NCI-H748 (cell line): ENCODE measurements around the gene ACTR6.
A peak's percentile ranks its signal among the peaks of the same experiment; 100 is the strongest.
"Not testable (repeated sequence)": the region's sequence is repeated elsewhere in the genome, so short reads cannot be mapped to it uniquely, and the experiment has no call there.

Experiments
- DNase-seq: peaks from one replicate; lab custom pipeline; 2025; ENCODE audit not compliant: unreplicated experiment; lab: John Stamatoyannopoulos, UW

The ACTR6 gene

GRCh38 chr12:100200463-100201181 is at the start of gene ACTR6:
Gene ACTR6, plus strand, starts transcription at chr12:100200815. Its CDS starts 37 bp downstream, at chr12:100200852.
- DNase-seq, result peak; percentile 96

- DNase-seq, result peak; percentile 7
Measured at GRCh38 chr12:100151769-100152168, 48.8 kb upstream of the ACTR6 start.

- no peak for DNase-seq
Measured at GRCh38 chr12:100153131-100153530, 47.5 kb upstream of the ACTR6 start.

GRCh38 chr12:100154474-100155247 is 46.0 kb upstream of the ACTR6 start:
- peak; percentile 71 for DNase-seq

GRCh38 chr12:100156731-100157426 is 43.7 kb upstream of the ACTR6 start:
- DNase-seq, result no peak

GRCh38 chr12:100157427-100157821 is 43.2 kb upstream of the ACTR6 start:
- no peak for DNase-seq

- DNase-seq, result no peak
Measured at GRCh38 chr12:100158535-100158934, 42.1 kb upstream of the ACTR6 start.

- DNase-seq, result peak; percentile 41
Measured at GRCh38 chr12:100159391-100160104, 41.1 kb upstream of the ACTR6 start.

- peak; percentile 88 for DNase-seq
Measured at GRCh38 chr12:100163416-100164152, 37.0 kb upstream of the ACTR6 start.

GRCh38 chr12:100164153-100164704 is 36.4 kb upstream of the ACTR6 start:
- DNase-seq, result no peak

- DNase-seq, result no peak
Measured at GRCh38 chr12:100165356-100165755, 35.3 kb upstream of the ACTR6 start.

- DNase-seq, result no peak
Measured at GRCh38 chr12:100166232-100166631, 34.4 kb upstream of the ACTR6 start.

- no peak for DNase-seq
Measured at GRCh38 chr12:100168562-100168961, 32.1 kb upstream of the ACTR6 start.

- DNase-seq, result no peak
Measured at GRCh38 chr12:100169345-100169744, 31.3 kb upstream of the ACTR6 start.

GRCh38 chr12:100170313-100170858 is 30.2 kb upstream of the ACTR6 start:
- no peak for DNase-seq

GRCh38 chr12:100171248-100171647 is 29.4 kb upstream of the ACTR6 start:
- no peak for DNase-seq

GRCh38 chr12:100173111-100173510 is 27.5 kb upstream of the ACTR6 start:
- no peak for DNase-seq

- no peak for DNase-seq
Measured at GRCh38 chr12:100174495-100174894, 26.1 kb upstream of the ACTR6 start.

- DNase-seq, result not testable (repeated sequence)
Measured at GRCh38 chr12:100176493-100176892, 24.1 kb upstream of the ACTR6 start.

GRCh38 chr12:100179252-100179651 is 21.4 kb upstream of the ACTR6 start:
- no peak for DNase-seq
